ENCODE data around the gene CSNK1G1.

CSNK1G1 gene

GRCh38 chr15:64191971-64192830 lies 163.8 kb downstream of the CSNK1G1 start:
- no peak for DNase-seq (ENCODE audit: low read depth in 3 of 3)

GRCh38 chr15:64187396-64188191 lies 168.4 kb downstream of the CSNK1G1 start:
- DNase-seq (ENCODE audit: low read depth in 3 of 3): no peak

DNA sequence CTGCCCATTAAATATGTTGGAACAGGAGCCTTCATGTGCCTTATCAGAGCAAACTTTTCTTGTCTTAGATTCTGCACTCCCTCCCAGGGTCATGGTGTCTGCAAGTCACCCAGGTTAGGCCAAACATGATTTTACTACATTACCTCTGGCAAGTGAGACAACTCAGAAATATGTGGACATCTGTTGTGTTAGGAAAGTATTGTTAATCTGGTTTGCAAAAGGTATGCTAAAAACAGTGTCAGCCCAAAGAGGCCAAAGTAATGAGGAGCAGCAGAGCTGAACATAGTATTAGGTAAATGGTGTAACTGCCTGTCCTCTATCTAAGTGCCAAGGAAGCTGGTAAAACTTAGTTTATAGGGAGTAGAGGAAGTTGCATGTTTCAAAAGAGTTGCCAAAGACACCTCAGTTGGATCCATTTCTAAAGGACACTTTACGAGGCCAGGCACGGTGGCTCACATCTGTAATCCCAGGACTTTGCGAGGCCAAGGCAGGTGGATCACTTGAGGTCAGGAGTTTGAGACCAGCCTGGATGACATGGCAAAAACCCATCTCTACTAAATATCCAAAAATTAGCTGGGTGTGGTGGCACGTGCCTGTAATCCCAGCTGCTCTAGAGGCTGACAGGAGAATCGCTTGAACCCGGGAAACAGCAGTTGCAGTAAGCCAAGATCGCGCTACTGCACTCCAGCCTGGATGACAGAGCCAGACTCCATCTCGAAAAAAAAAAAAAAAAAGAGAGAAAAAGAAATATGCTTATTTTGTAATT lies 170.6 kb downstream of the CSNK1G1 start:
- no peak for DNase-seq (ENCODE audit: low read depth in 3 of 3)

GRCh38 chr15:64182859-64183370 lies 173.1 kb downstream of the CSNK1G1 start:
- no peak for DNase-seq (ENCODE audit: low read depth in 3 of 3)

DNA sequence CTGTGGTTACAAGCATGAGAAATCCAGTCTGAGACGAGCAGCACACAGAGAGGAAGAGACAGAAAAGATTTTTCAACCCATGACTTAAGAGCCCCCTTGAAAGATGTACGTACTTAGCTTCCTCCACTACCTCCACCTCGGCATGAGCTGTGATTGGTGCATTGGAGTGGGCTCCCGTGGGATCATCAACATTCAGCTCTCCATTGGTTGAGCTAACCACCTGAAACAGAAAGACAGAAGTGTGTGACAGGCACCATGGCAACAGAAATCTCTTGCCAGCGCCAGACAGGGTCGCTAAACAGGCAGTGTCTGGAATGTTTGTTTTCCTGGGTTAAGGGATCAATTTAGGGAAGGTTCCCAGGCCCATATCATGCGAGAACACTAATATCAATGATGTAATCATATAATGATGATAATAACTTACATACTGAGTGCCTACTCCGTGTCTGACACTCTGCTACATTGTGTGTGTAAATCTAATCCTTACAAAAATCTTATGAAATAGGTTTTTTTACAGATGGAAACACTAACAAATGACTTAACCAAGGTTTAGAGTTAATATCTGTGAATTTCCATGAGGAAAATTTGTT lies 175.6 kb downstream of the CSNK1G1 start:
- no peak for DNase-seq (ENCODE audit: low read depth in 3 of 3)

- DNase-seq (ENCODE audit: low read depth in 3 of 3): no peak
Observed at GRCh38 chr15:64166102-64166890, 189.7 kb downstream of the CSNK1G1 start.

DNA sequence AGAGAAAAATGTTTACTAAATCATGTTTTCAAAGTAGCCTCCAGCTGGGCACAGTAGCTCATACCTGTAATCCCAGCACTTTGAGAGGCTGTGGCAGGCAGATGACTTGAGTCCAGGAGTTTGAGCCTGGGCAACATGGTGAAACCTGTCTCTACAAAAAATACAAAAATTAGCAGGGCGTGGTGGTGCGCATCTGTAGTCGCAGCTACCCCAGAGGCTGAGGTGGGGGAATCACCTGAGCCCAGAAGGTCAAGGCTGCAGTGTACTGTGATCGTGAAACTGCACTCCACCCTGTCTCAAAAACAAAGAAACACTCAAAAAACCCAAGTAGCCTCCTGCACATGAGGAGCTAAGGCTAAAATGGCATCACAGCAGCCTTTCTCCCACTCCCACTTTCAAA lies 191.5 kb downstream of the CSNK1G1 start:
- DNase-seq (ENCODE audit: low read depth in 3 of 3): no peak

GRCh38 chr15:64163659-64164362 lies 192.2 kb downstream of the CSNK1G1 start:
- DNase-seq (ENCODE audit: low read depth in 3 of 3): no peak

DNA sequence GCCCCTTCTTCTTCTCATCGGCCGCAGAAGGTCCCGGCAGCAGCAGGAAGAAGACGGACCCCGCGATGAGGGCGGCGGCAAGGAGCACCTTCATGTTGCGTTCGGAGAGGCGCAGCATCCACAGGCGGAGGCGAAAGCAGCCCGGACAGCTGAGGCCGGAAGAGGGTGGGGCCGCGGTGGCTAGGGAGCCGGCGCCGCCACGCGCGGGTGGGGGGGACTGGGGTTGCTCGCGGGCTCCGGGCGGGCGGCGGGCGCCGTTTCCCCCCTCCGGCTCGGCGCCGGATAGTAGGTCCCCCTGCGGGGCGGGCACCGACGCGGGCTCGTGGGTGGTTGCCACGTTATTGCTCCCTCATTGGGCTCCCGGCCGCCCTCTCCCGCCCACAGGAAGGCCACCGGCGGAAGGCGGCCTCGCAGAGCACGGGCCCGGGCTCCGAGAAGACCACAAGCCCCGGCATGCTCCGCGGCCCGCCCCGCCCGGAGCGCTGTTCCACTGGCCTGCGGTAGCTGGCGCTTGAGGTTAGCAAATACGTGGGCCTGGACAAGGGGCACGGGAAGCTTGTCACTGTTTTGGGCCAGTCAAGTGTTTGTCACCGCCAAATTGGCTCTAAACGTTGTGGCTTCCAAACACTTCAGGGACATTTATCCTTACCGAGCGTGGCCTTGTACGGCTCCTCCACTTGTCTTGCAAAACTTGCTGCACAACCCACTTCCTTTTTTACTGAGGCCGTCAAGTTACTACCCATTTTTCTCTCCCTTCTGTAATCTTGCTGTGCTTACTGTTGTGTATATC lies 192.9 kb downstream of the CSNK1G1 start, which contains the start of gene PPIB:
Gene PPIB, minus strand, starts transcription at position 154 of the 790 bp plus-strand sequence. Its CDS starts 36 bp downstream, at position 118.
- DNase-seq (ENCODE audit: low read depth in 3 of 3): peak; percentile 92 to 96 (median 96)

- no peak for DNase-seq (ENCODE audit: low read depth in 3 of 3)
Observed at GRCh38 chr15:64162478-64162868, 193.5 kb downstream of the CSNK1G1 start.

DNA sequence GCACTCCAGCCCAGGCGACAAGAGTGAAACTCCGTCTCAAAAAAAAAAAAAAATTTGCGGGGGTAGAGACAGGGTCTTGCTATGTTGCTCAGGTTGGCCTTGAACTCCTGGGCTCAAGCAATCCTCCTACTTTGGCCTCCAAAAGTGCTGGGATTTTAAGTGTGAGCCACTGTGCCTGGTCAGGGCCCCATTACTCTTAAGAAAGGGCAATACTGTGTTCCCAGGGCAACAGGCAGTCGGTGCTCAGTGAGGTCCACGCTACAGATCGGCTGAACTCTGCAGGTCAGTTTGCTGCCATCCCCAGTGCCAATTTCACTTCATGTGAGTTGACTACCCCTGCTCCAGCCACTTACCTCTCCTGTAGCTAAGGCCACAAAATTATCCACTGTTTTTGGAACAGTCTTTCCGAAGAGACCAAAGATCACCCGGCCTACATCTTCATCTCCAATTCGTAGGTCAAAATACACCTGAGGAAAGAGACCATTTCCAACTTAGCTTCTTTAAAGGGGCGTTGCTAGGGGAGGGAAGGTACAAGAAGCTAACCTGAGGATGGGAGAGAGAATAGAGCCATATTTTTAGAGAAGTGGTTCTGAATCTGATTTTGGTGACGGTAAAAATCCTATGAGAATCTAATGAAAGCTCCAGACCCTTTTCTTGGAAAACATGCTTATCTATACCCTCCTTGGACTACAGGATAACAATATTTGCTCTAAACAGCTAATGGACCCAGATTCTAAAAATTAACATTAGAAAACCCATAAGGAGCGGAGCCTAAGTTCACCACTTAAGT lies 194.1 kb downstream of the CSNK1G1 start:
- DNase-seq (ENCODE audit: low read depth in 3 of 3): no peak

- DNase-seq (ENCODE audit: low read depth in 3 of 3): no peak
Observed at GRCh38 chr15:64158363-64159134, 197.4 kb downstream of the CSNK1G1 start.

DNA sequence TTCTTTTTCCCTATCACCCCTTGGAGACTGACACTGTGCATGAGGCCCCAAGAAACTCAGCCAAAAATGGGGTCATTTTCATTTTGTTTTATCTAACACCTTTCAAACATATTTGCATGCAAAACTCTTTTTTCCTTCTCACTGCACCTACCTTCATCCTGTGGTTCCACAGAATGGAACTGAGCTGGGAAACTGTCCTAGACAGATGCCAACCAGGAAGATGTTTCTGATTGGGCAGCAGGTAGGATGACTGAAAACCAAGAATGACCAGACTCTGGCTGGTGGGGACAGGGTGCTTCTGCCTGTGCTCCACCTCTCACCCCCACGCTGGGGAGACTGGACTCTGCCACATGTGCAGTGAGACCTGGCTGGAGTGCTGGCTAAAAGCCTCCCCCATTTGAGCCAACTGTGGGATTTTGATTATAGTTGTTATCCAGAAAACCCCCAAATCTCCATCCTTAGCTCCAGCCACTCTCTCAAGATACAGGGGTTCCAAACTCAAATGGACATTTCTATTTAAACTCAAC lies 198.3 kb downstream of the CSNK1G1 start:
- DNase-seq (ENCODE audit: low read depth in 3 of 3): no peak

- DNase-seq (ENCODE audit: low read depth in 3 of 3): no peak
Observed at GRCh38 chr15:64156652-64157331, 199.2 kb downstream of the CSNK1G1 start.

GRCh38 chr15:64155802-64156651 lies 199.9 kb downstream of the CSNK1G1 start:
- no peak for DNase-seq (ENCODE audit: low read depth in 3 of 3)
